Stimulated activated CD4-positive, alpha-beta T cell treated with anti-CD3 and anti-CD28 coated beads, TNF-alpha, amount 100 ng/mL, for 24 hours (primary cell): ENCODE data around the gene SAV1.
"Not testable (repeated sequence)": the region's sequence is repeated elsewhere in the genome, so short reads cannot be mapped to it uniquely, and the experiment has no call there.

Experiments
- DNase-seq, 3 experiments: peaks; one replicate each; pipeline ENCODE4 v3.0.0-alpha.2; 2020; ENCODE audit warnings: low read depth in 3 of 3

The SAV1 gene

DNA sequence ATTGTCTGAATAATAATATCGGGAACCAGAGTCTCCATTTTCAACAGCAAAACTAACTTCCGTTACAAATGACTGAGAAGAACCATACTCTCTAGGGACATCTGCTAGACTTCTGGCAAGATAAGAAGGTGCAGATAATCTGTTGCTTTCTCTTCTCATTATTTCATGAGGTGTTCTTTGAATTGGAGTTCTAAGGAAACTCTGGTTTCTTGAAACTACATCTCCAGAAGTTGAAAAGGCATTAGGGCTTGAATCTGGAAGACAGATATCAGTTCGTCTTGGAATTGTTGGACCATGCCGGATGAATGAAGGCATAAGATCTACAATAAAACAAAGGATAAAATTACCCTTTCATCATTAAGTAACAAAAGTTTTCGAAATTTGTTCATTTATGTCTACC is 2.8 kb downstream of the SAV1 start:
- not testable (repeated sequence) for DNase-seq

DNA sequence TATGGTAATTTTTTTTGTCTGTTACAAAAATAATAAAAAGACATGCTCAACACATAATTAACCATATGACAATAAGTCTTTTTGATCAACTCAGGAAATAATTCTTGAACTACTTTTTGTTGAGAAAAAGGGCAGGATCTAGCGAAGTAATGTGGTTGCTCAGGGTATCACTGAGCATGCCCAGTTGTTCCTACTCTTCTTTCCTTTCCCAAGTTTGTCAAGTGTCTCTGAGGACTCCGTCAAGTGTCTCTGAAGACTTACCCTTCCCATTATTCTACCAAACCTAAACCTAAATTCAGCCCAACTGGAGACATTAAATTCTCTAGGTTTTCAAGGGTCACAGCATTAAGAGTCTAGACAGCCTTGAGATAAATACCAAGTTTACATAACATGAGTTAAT is 3.5 kb downstream of the SAV1 start:
- not testable (repeated sequence) for DNase-seq

DNA sequence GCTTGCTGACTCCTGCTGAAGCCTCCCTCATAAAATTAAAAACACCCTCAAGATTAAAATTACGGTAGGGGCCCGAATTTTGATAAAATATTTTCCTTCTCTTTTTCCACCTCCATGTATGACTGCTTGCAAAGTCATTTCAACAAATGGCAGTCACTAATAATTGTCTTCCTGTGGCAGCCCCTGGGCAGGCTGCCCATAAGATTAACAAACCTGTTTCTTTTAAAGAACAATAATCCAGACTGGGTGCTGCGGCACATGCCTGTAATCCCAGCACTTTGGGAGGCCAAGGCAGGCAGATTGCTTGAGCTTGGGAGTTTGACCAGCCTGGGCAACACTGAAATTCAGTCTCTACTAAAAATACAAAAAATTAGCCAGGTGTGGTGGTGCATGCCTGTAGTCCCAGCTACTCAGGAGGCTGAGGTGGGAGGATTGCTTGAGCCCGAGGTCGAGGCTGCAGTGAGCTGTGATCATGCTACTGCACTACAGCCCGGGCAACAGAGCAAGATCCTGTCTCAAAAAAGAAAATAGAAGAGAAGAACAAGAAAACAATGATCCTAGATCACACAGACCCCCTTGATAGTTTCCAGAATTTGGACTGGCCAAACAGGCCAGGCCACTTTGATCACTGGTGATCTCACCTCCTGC is 8.7 kb downstream of the SAV1 start:
- no peak for DNase-seq

DNA sequence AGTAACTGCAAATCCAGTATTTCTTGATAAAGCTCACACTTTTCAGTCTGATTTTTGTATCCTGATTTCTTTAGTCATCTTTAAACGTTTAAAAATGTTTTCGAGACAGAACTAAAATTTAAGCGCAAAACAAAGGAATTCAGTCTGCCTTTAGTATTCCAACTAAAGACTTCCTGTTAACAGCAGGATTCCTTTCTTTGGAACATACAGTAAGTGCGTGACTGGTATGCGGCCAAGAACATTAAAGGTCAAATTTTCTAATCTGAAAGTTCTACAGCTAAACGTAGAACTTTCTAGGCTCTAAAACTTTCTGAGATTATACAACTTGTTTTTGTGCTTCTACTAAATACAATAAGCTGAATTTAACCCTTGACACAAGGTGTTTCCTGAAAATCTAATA is 9.9 kb downstream of the SAV1 start:
- no peak for DNase-seq

DNA sequence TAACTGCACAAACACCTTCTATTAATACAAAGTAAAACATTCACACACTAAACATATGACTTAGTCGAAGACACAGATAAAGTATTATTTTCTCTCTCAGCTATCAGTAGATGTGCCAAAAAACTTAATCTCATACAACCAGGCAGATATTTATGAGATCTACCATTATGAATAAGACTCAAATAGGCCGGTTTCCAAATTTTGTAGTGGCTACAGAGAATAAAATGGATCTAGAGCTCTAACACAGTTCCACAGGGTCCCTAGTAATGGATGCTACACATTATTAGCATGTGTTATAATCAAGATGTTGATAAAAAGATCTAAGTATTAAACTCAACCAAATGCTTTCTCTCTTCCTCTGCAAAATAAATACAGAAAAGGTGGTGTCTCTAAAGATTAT is 10.4 kb downstream of the SAV1 start:
- DNase-seq, result no peak

DNA sequence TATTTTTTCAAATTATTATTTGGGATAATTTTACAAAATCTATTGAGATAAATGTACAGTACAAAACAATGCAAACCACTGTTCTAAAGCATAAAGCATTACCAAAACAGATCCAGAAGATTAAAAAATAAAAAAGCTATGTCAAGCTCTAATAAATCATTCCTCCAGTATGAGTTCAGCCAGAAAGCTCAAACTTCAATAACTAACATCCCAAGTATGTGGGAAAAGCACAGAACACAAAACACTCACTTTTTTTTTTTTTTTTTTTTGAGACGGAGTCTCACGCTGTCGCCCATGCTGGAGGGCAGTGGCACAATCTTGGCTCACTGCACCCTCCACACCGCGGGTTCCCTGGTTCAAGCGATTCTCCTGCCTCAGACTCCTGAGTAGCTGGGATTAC is 11.3 kb downstream of the SAV1 start:
- DNase-seq, result no peak

DNA sequence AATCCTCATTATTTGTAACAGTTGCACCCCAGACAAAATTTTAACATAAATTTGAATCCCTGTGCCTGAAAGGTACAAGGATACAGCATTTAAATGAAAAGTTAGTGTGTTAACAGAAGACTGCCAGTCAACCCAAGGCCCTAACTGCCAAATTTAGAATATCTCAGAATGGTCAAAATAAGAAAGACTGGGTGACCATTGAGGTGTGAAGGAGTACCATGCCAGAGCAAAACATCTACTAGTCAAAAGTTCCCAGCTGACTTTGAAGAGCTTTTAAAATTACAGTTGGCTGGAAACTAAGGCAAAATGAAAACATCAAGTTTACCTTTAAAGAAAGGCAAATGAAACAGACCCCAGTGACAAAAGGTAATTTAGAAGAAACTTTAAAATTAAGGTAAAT is 18.4 kb downstream of the SAV1 start:
- no peak for DNase-seq

DNA sequence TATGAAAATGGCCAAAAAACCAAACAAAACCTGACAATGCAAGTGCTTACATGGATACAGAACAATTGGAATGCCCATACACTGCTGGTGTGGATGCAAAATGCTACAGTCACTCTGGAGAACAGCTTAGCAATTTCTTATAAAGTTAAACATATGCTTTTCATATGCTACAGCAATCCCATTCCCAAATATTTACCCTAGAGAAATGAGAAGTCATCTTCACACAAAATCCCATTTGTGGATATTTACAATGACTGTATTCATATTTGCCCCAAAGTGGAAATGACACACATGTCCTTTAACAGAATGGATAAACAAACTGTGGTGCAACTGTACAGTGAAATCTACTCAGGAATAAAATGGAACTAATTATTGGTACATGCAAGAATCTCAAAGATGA is 20.4 kb downstream of the SAV1 start:
- DNase-seq, result no peak

DNA sequence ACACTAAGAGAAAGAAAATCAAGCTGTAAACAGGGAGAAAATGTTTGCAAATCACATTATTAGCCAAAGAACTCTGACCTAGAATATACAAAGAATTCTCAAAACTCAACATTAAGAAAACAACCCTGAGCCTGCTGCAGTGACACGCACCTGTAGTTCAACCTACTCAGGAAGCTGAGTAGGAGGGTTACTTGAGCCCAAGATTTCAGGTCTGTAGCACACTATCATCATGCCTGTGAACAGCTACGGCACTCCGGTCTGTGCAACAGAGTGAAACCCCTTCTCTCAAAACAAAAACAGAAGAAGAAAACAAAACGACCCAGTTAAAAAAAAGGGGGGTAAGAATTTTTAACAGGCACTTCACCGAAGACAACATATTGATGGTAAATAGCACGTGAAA is 20.8 kb downstream of the SAV1 start:
- no peak for DNase-seq

DNA sequence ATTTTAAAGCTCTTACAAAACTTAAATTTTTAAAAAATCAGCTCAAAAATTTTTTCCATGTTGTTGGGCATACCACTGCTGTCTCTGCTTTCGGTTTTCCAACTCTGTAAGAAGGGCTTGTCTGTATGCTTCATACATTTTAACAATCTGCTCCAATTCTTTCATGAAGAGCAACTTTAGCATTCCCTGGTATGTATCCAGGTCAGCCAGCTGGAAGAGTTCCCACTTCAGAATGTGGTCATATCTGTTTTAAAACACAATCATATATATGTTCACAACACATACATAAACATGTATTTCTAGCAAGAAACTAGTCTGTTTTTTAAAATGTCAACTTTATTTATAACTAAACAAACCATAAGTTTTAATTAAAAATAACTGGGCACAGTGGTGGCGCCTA is 33.0 kb downstream of the SAV1 start:
- DNase-seq, result no peak

DNA sequence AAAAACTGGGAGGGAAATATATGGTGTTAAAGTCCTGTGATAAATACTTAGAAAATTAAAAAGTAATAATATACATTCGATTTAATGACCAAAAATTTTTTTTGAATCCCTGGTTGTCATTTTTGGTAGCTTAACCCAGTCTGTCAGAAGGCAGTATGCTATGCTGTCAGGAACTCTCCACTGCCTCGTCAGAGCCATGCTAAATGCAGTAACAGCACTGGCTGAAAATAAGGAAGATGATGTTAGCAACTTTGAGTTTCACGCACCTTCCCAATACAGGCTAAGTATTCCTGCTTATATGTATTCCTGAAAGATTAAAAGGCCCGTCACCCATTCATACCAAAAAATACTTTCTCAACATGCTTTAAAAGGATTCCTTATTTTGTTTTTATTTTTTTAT is 34.2 kb downstream of the SAV1 start:
- no peak for DNase-seq

DNA sequence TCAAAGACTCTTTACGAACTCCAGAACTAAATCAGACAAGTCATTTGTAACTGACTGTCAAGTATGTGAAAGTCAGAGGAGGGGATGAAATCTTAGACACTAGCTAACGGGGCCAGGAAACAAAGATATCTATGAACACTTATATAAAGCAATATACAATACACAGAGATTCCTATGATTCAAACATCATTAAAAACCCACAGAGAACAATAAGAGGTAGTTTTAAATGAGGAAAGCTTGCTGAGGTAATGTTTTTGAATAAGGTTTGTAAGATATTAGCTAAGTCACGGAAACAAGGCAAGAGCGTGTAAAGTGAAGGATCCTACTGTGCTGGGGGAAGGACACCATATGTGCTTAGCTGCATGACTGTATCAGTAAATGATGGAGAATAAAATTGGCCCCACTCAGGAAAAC is 36.7 kb downstream of the SAV1 start:
- DNase-seq, result no peak

DNA sequence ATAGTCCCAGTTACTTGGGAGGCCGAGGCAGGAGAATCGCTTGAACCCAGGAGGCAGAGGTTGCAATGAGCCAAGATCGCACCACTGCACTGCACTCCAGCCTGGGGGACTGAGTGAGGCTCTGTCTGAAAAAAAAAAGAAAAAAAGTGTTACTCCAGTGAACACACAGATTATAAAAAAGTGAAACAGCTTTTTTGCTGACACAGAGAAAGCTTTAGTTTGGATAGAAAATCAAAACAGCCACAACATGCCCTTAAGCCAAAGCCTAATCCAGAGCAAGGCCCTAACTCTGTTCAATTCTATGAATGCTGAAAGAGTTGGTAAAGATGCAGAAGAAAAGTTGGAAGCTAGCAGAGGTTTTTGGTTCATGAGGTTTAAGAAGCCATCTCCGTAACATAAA is 43.2 kb downstream of the SAV1 start:
- DNase-seq, result not testable (repeated sequence)

DNA sequence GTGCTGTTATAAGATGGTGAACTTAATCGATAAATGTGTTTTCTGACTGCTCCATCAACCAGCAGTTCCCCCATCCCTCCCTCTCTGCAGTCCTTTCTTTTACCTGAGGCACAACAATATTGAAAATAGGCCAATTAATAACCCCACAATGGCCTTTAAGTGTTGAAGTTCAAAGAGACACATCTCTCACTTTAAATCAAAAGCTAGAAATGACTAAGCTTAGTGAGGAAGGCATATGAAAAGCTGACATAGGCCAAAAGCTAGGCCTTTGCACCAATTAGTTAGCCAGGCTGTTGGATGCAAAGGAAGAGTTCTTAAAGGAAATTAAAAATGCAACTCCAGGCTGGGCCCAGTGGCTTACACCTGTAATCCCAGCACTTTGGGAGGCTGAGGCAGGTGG is 43.7 kb downstream of the SAV1 start:
- DNase-seq, result no peak

DNA sequence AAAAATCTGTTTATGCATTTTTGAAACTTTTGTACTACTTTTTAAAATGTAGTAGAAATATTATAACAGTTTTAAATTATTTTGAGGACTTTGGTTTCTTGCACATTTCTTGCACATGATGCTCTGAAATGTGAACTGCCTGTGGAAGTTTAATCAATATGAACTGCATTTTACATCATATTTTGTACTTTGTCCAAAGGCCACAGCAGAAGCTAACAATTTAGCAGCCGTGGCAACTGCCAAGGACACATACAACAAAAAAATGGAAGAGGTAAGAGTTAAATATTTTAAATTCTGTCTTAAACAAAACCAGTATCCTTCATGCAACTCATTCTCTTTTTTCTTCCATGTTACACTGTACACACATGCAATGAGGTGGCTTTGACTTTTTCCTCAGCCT is 45.1 kb downstream of the SAV1 start:
- DNase-seq, result no peak

DNA sequence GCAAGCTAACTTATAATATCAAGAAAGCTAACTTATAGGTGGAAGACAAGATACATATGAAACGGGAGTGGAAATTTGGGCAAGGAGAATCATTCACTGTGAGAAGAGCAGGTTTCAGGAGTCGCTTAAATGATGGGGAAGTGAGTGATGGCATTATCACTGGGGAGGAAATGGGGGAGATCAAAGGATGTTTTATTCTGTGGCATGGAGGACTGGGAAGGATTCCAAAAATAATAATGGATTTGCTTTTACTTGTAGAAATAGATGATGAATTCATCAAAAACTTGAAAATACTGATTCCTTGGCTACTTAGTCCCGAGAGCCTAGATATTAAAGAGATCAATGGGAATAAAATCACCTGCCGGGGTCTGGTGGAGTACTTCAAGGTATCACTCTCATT is 47.8 kb downstream of the SAV1 start:
- no peak for DNase-seq

DNA sequence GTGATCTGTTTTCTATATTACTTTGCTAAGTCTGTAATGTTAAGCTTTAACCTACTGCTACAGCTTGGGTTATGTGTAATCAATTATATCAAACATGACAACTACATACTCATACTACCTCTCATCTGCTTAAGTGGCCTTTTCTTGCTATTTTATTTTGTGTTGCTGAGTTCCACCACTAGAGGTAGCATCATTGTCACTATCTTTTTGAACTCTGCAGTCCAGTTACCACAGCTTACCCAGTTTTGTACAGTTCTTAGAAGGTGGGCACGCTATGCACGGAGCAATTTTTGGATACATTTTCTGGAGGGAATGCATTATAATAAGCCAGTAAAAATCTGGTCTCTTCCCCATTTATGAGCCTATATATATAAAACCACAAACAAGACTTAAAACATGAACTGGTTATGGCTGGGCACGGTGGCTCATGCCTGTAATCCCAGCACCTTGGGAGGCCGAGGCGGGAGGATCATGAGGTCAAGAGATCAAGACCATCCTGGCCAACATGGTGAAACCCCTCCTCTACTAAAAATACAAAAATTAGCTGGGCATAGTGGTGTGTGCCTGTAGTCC is 48.5 kb downstream of the SAV1 start:
- no peak for DNase-seq

DNA sequence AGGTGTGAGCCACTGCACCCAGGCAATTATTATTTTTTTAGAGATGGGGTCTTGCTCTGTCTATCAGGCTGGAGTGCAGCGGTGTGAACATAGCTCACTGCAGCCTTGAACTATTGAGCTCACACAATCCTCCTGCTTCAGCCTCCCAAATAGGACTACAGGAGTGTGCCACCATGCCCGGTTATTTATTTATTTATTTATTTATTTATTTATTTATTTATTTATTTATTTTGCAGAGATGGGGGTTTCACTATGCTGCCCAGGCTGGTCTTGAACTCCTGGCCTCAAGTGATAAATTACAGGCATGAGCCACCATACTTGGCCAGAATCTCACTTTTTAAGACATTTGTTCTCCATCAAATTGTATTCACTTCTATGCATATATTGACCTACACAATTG is 51.8 kb downstream of the SAV1 start:
- DNase-seq, result no peak

DNA sequence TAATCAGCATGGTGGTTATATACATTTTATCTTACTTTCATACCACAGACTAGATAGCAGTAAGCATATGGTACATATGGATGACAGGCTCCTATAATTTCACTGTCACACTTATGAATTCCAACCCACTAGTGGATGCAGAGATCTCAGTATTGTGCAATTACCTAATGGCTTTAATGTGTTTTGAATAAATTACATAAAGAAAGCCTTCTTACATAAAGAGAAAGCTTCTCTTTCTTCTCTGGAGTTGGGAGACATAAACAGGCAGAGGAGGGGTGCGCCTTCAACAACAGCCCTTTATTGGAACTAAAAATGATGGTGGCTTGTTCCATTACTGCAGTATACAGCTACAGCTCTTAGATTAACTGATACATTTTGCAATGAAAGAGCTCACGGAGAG is 52.6 kb downstream of the SAV1 start:
- no peak for DNase-seq

DNA sequence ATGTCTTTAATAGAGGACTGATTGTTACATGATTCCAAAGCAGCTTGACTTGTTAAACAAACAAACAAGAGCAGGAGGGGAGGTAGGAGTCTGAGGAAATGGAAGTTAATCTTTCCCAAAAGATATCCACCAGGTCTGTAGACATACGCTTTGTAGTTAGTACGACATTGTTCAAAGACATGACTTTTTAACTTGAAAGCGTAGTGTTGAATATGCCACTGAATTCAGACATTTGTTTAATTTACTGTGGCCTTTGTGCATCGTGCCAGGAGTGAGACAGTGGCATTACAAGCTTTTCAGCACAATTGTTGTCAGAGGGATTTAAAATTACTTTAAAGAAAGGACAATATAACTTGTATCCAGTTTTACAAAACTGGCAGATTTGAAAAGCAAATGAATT is 53.0 kb downstream of the SAV1 start:
- DNase-seq, result no peak

DNA sequence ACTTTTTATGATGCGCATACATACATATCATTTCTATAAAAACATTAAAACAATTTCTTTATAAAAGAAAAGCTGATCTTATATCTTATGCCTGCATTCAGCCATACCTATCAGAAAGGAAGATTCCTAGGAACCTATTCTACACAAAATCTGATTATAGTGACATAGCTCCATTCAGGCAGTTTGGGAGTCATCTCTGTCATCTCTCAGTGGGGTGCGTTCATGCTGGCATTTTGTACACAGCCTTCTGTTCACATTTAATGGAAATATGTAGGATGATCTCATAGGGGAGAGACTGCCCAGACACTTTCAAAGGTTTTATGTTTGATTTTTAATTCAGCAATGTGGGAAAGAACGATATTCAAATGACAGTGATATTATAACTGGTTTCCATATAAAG is 55.3 kb downstream of the SAV1 start:
- DNase-seq, result no peak

DNA sequence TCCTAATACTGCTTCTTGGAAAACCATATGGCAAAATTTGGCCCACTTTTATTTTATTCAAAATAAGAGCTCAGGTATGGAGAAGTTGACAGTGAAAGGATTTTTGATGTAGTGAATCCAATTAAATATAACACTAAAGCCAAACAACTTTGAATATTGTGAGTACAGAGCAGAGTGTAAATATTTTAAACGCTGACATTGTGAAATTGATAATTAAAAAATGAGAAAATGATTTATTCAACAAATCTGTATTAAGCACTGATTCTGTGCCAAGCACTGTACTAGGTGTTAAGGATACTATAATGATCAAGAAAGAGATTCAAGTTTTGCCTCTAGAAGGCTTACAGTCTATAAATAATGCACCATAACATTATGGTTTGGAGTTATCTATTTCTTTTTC is 57.6 kb downstream of the SAV1 start:
- no peak for DNase-seq

DNA sequence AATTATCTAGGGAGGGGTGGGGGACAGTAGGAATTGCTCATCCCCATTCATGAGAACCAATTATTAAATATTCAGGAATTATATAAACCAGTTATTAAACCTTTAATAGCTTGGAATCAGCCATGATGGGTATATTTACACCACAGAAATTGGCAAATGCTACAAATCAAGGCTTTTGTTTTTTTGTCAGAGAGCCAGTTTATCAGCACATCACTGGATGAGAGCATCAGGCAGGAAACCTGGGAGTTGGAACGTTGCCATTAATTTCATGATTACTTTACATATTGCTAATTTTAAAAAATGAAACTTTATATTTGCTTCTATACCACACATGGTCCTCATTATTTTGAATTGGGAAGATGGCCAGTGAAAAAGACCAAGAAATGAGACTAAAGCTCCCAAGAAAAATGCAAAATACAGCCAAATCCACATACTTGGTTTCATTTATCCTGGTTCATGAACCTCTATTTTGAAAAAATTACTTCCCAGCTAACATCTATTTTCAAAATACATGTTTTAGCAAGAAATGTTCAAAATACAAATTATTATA is 59.7 kb downstream of the SAV1 start:
- DNase-seq, result no peak

DNA sequence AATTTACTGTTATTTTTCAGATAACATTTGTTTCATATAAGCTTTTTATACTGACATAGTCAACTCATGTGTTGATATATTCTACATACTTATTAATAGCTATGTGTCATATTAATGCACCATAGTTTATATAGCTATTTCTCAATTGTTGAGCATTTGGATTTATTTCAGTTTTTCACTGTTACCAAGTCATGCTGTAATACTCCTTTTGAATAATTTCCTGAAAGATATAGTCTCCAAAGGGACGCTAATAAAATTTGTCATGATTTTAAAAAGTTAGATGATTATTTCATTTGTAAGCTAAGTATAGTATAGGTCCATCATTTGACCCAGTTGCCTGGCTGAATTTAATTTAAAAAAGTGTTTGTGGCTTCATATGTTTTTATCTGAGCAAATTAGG is 60.3 kb downstream of the SAV1 start:
- DNase-seq, result no peak
